ENCODE results near the gene STEAP3.

STEAP3 gene

DNA sequence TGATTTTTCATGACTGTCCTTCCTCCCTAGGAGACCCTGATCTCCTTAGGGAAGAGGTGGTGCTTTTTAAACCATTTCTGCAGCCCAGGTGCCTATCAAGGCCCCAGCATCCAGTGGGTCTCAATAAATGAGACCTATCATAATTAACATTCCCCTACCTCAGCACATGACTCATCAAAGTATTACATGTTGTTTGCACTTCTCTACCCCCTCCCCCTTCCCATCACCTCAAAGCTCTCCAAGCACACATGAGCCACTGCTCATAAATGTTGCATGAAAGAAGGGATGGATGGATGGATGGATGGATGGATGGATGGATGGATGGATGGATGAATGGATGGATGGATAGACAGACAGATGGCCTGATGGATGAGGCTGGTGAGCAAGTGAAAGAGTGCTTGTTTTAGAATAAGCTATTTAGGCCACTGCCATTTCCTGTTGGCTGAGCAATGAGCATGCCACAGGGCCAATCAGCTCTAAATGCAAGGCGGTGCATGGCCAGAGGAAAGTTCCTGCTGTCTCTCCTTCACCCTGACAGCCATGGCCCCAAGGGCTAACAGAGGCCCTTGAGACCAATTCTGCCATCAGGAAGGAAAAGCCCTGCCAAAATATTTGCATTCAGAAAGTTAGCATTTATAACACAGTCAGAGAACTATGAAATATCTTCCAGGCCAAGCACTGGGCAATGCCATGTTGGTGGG is 20.9 kb upstream of the STEAP3 start:
- ChIA-PET POLR2A (no interaction called here), CTCF (no interaction called here)
- TF ChIP-seq, protein P1, sequence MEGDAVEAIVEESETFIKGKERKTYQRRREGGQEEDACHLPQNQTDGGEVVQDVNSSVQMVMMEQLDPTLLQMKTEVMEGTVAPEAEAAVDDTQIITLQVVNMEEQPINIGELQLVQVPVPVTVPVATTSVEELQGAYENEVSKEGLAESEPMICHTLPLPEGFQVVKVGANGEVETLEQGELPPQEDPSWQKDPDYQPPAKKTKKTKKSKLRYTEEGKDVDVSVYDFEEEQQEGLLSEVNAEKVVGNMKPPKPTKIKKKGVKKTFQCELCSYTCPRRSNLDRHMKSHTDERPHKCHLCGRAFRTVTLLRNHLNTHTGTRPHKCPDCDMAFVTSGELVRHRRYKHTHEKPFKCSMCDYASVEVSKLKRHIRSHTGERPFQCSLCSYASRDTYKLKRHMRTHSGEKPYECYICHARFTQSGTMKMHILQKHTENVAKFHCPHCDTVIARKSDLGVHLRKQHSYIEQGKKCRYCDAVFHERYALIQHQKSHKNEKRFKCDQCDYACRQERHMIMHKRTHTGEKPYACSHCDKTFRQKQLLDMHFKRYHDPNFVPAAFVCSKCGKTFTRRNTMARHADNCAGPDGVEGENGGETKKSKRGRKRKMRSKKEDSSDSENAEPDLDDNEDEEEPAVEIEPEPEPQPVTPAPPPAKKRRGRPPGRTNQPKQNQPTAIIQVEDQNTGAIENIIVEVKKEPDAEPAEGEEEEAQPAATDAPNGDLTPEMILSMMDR (IDR thresholded peaks at IDR 0.05; ENCODE audit: insufficient read depth, low read length, missing control alignments) = no peak

DNA sequence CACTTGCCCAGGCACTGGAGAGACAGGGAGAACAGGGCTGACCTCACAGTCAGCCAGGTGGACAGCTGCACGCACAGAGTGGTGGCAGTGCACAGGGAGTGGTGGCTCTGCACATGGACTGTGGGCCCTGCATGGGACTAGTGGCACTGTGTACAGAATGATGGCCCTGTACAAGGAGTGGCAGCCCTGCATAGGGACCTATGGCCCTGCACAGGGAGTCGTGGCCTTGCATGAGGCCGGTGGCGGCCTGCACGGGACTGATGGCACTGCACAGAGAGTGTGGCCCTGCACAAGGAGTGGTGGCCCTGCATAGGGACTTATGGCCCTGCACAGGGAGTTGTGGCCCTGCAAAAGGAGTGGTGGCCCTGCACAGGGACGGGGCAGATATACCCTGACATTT is 19.1 kb upstream of the STEAP3 start:
- no peak for DNase-seq (ENCODE audit: low read depth, low spot score)
- TF ChIP-seq, protein P1 (IDR thresholded peaks at IDR 0.05; ENCODE audit: insufficient read depth, low read length, missing control alignments) = no peak
- CTCF ChIA-PET = no interaction called here
- no peak overlapping the region for H3K4me3 ChIP-seq (ENCODE audit: low read depth, low read length)
- POLR2A ChIA-PET = no interaction called here

More for the DNA sequence above, 20.9 kb upstream of the STEAP3 start:
- no peak for DNase-seq (ENCODE audit: low read depth, low spot score)
- no peak overlapping the region for H3K4me3 ChIP-seq (ENCODE audit: low read depth, low read length)

DNA sequence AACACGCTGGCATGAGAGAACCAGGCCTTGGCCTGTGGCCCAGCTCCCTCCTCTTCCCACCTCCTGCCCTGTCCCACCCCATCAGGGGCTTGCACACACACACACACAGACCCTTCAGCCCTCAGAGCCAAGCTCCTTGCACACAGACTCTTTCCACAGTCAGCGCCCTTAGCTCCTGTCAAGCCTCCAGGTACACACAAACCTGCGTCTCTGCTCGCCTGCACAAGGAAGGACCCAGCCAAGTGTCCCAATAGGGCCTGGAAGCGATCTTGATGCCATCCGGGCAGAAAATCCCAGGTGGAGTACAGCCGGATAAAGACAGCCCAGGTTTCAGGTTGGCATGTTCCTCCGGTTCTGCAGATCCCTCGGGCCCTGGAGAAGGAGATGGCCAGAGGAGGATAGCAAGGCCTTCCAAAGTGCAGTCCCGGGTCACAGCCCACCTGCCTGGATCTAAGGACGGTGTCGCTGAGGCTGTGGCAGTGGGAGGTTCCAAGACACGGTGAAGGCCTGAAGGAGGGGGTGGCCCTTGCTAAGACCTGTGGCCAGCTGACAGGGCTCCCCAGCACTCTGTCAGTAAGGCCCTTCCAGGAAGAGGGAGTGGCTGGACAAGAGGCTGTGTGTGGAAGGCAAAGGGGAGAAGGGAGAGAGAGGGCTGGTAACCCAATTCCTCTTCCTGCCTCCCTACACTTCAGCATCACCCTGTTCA is 18.5 kb upstream of the STEAP3 start:
- ChIA-PET CTCF (no interaction called here), POLR2A (no interaction called here)
- no peak for DNase-seq (ENCODE audit: low read depth, low spot score)
- TF ChIP-seq, protein P1 (IDR thresholded peaks at IDR 0.05; ENCODE audit: insufficient read depth, low read length, missing control alignments) = no peak
- H3K4me3 ChIP-seq (ENCODE audit: low read depth, low read length) = no peak overlapping the region

DNA sequence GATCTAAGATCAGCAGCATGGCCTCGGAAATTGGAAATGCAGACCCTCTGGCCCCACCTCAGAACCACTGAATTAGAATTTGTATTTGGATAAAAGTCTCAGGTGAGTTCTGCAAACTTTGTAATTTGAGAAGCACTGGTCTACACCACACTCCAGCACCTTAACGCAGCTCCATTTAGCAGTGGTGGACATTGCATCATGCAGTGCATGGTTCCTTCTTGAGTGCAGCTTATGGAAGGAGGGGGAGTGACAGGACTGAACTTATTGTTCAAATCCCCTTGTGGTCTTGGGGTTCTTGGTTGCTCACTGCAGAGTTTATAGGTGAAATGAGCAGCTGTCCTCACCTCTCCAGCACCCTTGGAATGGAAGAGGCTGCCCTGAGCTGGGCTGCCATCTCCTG is 17.4 kb upstream of the STEAP3 start:
- no peak overlapping the region for H3K4me3 ChIP-seq (ENCODE audit: low read depth, low read length)
- ChIA-PET CTCF (interaction anchor here (0.6 to 1.5 kb wide), 2 partner anchors 13 to 63 kb away, joined by 3 read pairs; no protein-coding TSS in a partner anchor), POLR2A (no interaction called here)
- no peak for DNase-seq (ENCODE audit: low read depth, low spot score)
- TF ChIP-seq, protein P1 (IDR thresholded peaks at IDR 0.05; ENCODE audit: insufficient read depth, low read length, missing control alignments) = no peak

DNA sequence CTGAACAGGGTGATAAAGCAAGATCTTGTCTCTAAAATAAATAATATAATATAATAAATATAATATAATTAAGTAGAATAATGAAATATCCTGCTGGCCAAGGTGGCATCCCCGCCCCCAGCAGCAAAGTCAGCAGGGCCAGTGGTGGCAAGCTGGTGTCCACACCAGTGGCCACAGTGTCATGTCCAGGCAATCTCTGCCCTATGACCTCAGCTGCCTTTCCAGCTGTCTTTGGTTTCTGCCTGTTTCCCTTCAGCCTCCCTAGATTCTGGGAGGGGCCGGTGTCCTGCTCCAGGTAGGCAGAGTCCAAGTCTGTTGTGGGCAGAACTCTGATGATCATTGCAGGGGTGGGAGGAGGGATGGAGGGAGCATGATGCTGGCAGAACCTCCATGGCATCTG is 16.2 kb upstream of the STEAP3 start:
- no peak for DNase-seq (ENCODE audit: low read depth, low spot score)
- ChIA-PET POLR2A (no interaction called here), CTCF (interaction anchor here (1.5 kb wide), 1 partner anchor 61 kb away, joined by 3 read pairs; no protein-coding TSS in a partner anchor)
- no peak overlapping the region for H3K4me3 ChIP-seq (ENCODE audit: low read depth, low read length)
- TF ChIP-seq, protein P1 (IDR thresholded peaks at IDR 0.05; ENCODE audit: insufficient read depth, low read length, missing control alignments) = no peak

DNA sequence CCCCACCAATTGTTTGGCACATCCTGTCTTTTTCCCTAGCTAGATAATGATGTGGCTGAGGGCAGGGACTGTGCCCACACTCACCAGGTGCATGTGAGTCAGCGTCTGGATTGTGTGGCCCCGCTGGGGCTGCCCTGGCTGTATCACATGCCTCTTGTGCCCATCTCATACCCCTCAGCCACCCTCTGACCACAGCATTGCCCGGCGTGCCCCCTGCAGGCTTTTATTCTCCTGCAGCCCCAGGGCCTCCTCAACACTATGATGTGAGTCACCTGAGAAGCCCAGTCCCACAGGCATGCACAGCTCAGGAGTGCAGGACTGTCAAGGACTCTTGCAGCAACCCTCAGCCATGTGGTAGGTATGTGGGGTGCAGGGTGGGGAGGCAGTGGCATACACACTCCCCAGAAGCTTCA is 14.8 kb upstream of the STEAP3 start:
- ChIA-PET POLR2A (no interaction called here), CTCF (no interaction called here)
- no peak for DNase-seq (ENCODE audit: low read depth, low spot score)
- TF ChIP-seq, protein P1 (IDR thresholded peaks at IDR 0.05; ENCODE audit: insufficient read depth, low read length, missing control alignments) = no peak
- no peak overlapping the region for H3K4me3 ChIP-seq (ENCODE audit: low read depth, low read length)

All from AG04449 (cell line).